Calu3 (cell line): Measurements from ENCODE around the gene TMEM143. TPM values are rescaled to one million over a fixed set of nuclear protein-coding genes. Genes with fewer than 3 reads are reported as not detected.

Experiments
- BruUV-seq: library from RNA; stranded (reverse); fragments of 400-500 nt; replicated peaks from 2 replicates; lab custom pipeline; 2021; lab: Mats Ljungman, UMichigan
- CTCF ChIA-PET: fragments of 300-600 bp; sonication (Branson Sonifier 250); formaldehyde crosslinking; loops from one replicate; lab custom pipeline; 2022; ENCODE audit warnings: antibody characterized with exemption; lab: Charles Lee
- DNase-seq: peaks from one replicate; pipeline ENCODE4 v3.0.0; 2022
- H3K27ac Mint-ChIP-seq: one replicate; pipeline ENCODE4 v1.8.0; 2022; ENCODE audit warnings: mixed read lengths; ENCODE audit not compliant: unreplicated experiment
- H3K27me3 Mint-ChIP-seq: one replicate; pipeline ENCODE4 v1.8.0; 2022; ENCODE audit warnings: mixed read lengths; ENCODE audit not compliant: unreplicated experiment
- H3K36me3 Mint-ChIP-seq: one replicate; pipeline ENCODE4 v1.8.0; 2022; ENCODE audit warnings: mild to moderate bottlenecking, moderate library complexity, mixed read lengths; ENCODE audit not compliant: insufficient read depth, unreplicated experiment
- H3K4me1 Mint-ChIP-seq: one replicate; pipeline ENCODE4 v1.8.0; 2022; ENCODE audit warnings: mild to moderate bottlenecking, low read depth, mixed read lengths; ENCODE audit not compliant: unreplicated experiment
- H3K4me3 Mint-ChIP-seq: one replicate; pipeline ENCODE4 v1.8.0; 2022; ENCODE audit warnings: mild to moderate bottlenecking, low read depth, moderate library complexity, mixed read lengths; ENCODE audit not compliant: unreplicated experiment
- H3K9me3 Mint-ChIP-seq: one replicate; pipeline ENCODE4 v1.8.0; 2022; ENCODE audit warnings: low read depth, mixed read lengths; ENCODE audit not compliant: unreplicated experiment
- intact Hi-C: fragments of 100-400 bp; cut with micrococcal nuclease; formaldehyde crosslinking; loops from one replicate; pipeline ENCODE4 v1.10.0; 2022; ENCODE audit not compliant: unreplicated experiment
- total RNA-seq: library from RNA; stranded (reverse); gene quantifications from 2 replicates; pipeline ENCODE4 v1.2.3, GENCODE V29; 2022
- TF ChIP-seq, protein P1 (sequence below): fragments of 200-600 bp; IDR thresholded peaks from one replicate; pipeline ENCODE4 v1.8.0; 2022; ENCODE audit warnings: antibody characterized with exemption; ENCODE audit not compliant: unreplicated experiment

TMEM143 gene
- total RNA-seq, 1 experiment from 2014 or later, result 10.4 TPM

DNA sequence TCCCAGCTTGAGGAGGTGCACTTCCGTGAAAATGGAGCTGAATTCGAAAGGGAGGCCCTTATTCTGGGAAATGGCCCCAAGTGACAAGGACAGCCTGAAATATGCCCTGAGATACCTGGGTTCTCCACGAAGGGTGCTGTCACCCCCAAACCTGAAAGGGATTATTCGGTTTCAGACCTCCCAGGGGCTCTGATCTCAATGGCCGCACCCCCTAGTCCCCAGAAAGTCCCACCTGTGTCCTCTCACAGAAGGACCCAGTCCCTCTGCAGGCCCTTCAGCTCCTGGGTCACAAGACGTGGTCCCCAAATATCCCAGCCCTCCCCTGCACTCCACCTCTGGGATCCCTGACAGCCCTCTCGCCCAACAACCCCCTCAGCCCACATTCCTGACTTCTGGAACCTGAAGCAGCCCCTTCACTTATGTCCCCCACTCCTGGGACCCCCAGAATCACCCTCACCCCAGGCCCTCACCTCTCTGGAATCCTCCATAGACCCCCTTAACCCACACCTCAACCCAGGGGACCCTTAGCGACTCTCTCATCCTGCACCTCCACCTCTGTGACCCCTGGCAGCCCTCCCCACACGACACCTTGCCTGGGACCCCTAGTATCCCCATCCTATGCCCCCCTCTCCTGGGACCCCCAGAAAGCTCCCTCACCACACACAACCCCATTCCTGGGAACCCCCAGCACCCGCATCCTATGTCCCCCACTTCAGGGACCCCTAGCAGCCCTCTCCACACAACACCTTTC, 1.0 kb upstream of the TMEM143 start:
- peak overlapping the region; percentile 84 for H3K4me3 Mint-ChIP-seq
- peak overlapping the region; percentile 97 for H3K27ac Mint-ChIP-seq
- intact Hi-C loops, result no loop called here
- H3K9me3 Mint-ChIP-seq, result no peaks in the 10 kb centered on the region
- TF ChIP-seq, protein P1, sequence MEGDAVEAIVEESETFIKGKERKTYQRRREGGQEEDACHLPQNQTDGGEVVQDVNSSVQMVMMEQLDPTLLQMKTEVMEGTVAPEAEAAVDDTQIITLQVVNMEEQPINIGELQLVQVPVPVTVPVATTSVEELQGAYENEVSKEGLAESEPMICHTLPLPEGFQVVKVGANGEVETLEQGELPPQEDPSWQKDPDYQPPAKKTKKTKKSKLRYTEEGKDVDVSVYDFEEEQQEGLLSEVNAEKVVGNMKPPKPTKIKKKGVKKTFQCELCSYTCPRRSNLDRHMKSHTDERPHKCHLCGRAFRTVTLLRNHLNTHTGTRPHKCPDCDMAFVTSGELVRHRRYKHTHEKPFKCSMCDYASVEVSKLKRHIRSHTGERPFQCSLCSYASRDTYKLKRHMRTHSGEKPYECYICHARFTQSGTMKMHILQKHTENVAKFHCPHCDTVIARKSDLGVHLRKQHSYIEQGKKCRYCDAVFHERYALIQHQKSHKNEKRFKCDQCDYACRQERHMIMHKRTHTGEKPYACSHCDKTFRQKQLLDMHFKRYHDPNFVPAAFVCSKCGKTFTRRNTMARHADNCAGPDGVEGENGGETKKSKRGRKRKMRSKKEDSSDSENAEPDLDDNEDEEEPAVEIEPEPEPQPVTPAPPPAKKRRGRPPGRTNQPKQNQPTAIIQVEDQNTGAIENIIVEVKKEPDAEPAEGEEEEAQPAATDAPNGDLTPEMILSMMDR, result no peak
- CTCF ChIA-PET, result interaction anchor here (1.1 to 2.5 kb wide), 6 partner anchors 10 to 81 kb away, joined by 3 to 28 read pairs (median 12); partner anchors contain the start of genes GRWD1 and KDELR1
- peaks cover 33% of the 10 kb centered on the region for H3K36me3 Mint-ChIP-seq
- no peaks in the 10 kb centered on the region for H3K27me3 Mint-ChIP-seq
- H3K4me1 Mint-ChIP-seq, result no peaks in the 10 kb centered on the region
- no peak for DNase-seq
- TSS peak; percentile 99 for BruUV-seq

DNA sequence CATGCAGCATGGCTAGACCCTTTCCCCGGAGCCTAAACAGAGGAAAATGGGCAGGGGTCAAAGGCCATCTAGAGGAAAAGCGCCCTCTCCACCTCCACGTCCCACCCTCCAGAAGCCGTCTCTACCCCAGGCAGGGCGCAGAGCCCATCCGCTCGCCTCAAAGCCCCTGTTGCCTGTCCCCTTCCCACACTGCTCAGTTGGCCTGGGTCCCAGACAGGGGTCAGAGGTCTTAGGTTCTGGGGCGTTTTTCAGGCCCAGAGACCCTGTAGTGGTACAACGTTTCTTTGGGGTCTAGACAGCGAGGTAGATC, 285 bp downstream of the TMEM143 start:
- Mint-ChIP-seq H3K4me1 (no peaks in the 10 kb centered on the region), H3K9me3 (no peaks in the 10 kb centered on the region), H3K36me3 (peaks cover 33% of the 10 kb centered on the region), H3K27me3 (no peaks in the 10 kb centered on the region), H3K27ac (peak overlapping the region; percentile 97), H3K4me3 (peak overlapping the region; percentile 84)
- TF ChIP-seq, protein P1, result no peak
- TSS peak; percentile 39 for BruUV-seq
- intact Hi-C loops, result no loop called here
- CTCF ChIA-PET, result interaction anchor here (0.6 to 2.5 kb wide), 9 partner anchors 9 to 463 kb away, joined by 3 to 28 read pairs (median 10); partner anchors contain the start of genes GRWD1 and KDELR1
- DNase-seq, result no peak

DNA sequence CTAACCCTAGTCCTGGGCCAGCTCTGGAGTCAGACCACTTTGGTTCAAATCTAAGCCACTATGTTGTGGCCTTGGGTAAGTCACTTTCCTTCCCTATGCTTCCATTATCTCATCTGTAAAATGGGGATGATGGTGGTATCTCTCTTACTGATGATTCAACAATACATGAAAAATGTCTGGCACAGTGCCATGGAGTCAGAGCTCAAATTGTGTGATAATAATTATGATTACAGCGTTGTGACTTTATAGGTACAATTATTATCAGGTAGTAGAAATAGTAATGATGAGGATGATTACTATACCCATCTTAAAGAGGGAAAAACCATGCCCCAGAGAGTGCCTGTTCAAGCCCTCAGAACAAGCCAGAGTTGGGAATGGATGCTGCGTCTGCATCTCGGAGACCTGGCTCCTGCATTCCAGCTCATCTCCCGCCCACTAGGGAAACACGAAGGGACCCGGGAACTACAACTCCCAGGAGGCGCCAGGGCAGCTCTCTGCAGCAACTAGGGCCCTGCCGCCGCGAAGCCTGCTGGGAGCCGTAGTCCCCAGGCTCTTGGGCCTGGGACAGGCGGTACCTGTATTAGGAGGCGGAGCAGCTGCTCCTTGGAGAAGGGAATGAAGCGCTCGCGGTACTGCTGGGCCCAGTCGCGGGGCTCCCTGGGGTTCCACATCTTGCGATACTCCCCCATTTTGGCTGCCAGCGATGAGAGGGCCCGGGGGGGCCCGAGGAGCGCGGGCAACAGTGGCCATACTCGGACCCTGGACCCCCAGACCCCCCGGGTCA, 832 bp downstream of the TMEM143 start:
- Mint-ChIP-seq H3K4me3 (peak overlapping the region; percentile 84), H3K4me1 (no peaks in the 10 kb centered on the region), H3K36me3 (peaks cover 33% of the 10 kb centered on the region), H3K9me3 (no peaks in the 10 kb centered on the region), H3K27ac (peak overlapping the region; percentile 97), H3K27me3 (no peaks in the 10 kb centered on the region)
- CTCF ChIA-PET, result interaction anchor here (0.9 to 2.5 kb wide), 6 partner anchors 8 to 221 kb away, joined by 5 to 28 read pairs (median 12); partner anchors contain the start of gene KDELR1
- TF ChIP-seq, protein P1, result no peak
- peak; percentile 98 for DNase-seq
- BruUV-seq, result no TSS peak
- intact Hi-C loops, result no loop called here

DNA sequence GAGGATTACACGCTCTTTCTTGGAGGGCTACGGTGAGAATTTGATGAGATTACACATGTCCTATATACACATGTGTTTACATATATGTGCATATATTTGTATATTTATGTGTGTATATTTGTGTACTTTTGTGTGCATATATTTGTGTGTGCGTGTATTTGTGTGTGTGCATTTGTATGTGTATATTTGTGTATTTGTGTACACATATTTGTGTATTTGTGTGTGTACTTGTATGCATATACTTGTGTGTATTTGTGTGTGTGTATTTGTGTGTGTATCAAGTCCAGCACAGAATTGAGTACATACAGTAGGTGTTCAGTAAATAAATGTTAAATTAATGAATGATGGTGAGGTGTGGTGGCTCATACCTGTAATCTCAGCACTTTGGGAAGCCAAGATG, 1.8 kb downstream of the TMEM143 start:
- Mint-ChIP-seq H3K4me1 (no peaks in the 10 kb centered on the region), H3K27ac (no peak overlapping the region)
- intact Hi-C loops, result no loop called here

More for the DNA sequence above, 1.8 kb downstream of the TMEM143 start:
- CTCF ChIA-PET, result no interaction called here
- Mint-ChIP-seq H3K36me3 (peaks cover 33% of the 10 kb centered on the region), H3K9me3 (no peaks in the 10 kb centered on the region), H3K4me3 (no peak overlapping the region), H3K27me3 (no peaks in the 10 kb centered on the region)
- BruUV-seq, result no TSS peak
- no peak for DNase-seq
- TF ChIP-seq, protein P1, result no peak
